ENCODE data around the gene ZEB2.

DNA sequence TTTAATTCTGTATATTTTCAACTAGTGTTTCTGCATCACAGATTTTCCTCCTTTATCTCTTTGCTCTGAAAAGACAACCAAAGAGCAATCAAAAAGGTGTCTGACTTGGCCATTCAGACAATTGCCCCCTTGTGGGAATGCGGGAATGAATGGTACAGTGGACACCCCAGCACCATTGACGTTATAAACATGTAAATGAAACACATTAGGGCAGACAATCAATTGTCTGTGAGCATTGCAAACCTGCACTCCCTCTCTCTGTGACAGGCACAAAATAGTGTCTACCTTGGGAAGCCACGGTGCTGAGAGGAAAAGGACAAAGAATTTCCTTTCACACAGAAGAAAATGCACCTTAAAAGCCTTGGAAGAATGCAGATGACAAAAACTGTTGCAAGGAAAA is 8.0 kb downstream of the ZEB2 start:
- TF ChIP-seq, protein P1, sequence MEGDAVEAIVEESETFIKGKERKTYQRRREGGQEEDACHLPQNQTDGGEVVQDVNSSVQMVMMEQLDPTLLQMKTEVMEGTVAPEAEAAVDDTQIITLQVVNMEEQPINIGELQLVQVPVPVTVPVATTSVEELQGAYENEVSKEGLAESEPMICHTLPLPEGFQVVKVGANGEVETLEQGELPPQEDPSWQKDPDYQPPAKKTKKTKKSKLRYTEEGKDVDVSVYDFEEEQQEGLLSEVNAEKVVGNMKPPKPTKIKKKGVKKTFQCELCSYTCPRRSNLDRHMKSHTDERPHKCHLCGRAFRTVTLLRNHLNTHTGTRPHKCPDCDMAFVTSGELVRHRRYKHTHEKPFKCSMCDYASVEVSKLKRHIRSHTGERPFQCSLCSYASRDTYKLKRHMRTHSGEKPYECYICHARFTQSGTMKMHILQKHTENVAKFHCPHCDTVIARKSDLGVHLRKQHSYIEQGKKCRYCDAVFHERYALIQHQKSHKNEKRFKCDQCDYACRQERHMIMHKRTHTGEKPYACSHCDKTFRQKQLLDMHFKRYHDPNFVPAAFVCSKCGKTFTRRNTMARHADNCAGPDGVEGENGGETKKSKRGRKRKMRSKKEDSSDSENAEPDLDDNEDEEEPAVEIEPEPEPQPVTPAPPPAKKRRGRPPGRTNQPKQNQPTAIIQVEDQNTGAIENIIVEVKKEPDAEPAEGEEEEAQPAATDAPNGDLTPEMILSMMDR (IDR thresholded peaks at IDR 0.05; ENCODE audit: extremely low read depth in 1 of 2, insufficient read depth in 1 of 2, low read depth in 1 of 2, low read length in 2 of 2) = no peak
- TF ChIP-seq, protein P2, sequence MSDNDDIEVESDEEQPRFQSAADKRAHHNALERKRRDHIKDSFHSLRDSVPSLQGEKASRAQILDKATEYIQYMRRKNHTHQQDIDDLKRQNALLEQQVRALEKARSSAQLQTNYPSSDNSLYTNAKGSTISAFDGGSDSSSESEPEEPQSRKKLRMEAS (IDR thresholded peaks at IDR 0.05; ENCODE audit: insufficient read depth, insufficient read length) = no peak
- TF ChIP-seq MYC (IDR thresholded peaks at IDR 0.05; ENCODE audit: low read depth, low read length) (no peak), EZH2 (IDR thresholded peaks at IDR 0.05; ENCODE audit: borderline replicate concordance, low read depth, low read length, severe bottlenecking) (no peak), GATA2 (IDR thresholded peaks at IDR 0.05; ENCODE audit: insufficient read depth, insufficient read length, low read depth, low read length) (no peak), POLR2AphosphoS5 (IDR thresholded peaks at IDR 0.05; ENCODE audit: insufficient read depth, low read depth, low read length) (no peak), POLR2A (IDR thresholded peaks at IDR 0.05; ENCODE audit: low read depth, low read length) (no peak), FOS (IDR thresholded peaks at IDR 0.05; ENCODE audit: borderline replicate concordance, insufficient read depth, low read length) (no peak)

All from endothelial cell of umbilical vein (primary cell).